GM18502 (cell line): Measurements from ENCODE around the gene ZNF580.

Experiments
- ATAC-seq: cut with Tn5 transposase; IDR thresholded peaks from one replicate; pipeline ENCODE4 v1.9.1; 2021; ENCODE audit warnings: mild to moderate bottlenecking; ENCODE audit not compliant: unreplicated experiment, poor library complexity

Gene ZNF580

GRCh38 chr19:55656988-55657747 lies 16.4 kb downstream of the ZNF580 start:
- ATAC-seq: no peak

GRCh38 chr19:55658846-55659459 lies 18.2 kb downstream of the ZNF580 start:
- no peak for ATAC-seq

- ATAC-seq: no peak
Observed at GRCh38 chr19:55659822-55660221, 19.0 kb downstream of the ZNF580 start.

- ATAC-seq: no peak
Observed at GRCh38 chr19:55660404-55660803, 19.6 kb downstream of the ZNF580 start.

GRCh38 chr19:55660991-55661390 lies 20.2 kb downstream of the ZNF580 start:
- ATAC-seq: no peak

DNA sequence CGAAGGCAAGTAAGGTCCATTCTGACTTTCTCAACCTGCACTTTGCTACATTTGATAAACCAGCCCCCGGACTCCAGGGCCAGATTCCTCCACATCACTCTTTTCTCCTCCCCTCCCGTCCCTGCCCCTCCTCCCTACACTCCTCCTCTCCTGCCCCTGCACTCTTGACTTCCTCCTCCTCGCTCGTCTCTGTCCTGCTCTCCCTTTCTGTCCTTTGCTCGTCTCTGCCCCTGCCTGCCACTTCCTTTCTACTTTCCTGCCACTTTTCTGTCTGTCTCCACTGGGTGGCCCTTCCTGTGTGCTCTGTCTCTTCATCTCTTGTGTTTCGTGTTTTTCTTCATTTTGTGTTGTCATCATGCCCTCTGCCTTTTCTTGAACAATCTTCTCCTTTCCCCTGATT lies 21.0 kb downstream of the ZNF580 start:
- ATAC-seq: no peak

GRCh38 chr19:55663846-55664536 lies 23.2 kb downstream of the ZNF580 start:
- no peak for ATAC-seq

- ATAC-seq: no peak
Observed at GRCh38 chr19:55666343-55667005, 25.7 kb downstream of the ZNF580 start.

GRCh38 chr19:55667006-55667381 lies 26.2 kb downstream of the ZNF580 start:
- ATAC-seq: no peak

DNA sequence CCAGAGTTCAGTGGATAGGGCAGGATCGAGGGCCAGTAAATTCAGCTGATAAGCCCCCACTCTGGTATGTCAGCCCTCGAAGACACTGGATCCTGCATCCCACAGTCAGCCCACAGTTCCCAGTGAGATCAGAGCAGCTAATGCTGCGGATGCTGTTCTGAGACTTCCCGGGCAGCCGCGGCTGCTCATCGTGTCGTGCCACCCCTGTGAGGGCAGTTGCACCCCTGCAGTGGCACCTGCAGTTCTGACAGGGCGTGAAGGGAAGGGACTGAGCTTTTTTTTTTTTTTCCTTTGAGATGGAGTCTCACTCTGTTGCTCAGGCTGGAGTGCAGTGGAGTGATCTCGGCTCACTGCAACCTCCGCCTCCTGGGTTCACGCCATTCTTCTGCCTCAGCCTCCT lies 26.7 kb downstream of the ZNF580 start:
- no peak for ATAC-seq

DNA sequence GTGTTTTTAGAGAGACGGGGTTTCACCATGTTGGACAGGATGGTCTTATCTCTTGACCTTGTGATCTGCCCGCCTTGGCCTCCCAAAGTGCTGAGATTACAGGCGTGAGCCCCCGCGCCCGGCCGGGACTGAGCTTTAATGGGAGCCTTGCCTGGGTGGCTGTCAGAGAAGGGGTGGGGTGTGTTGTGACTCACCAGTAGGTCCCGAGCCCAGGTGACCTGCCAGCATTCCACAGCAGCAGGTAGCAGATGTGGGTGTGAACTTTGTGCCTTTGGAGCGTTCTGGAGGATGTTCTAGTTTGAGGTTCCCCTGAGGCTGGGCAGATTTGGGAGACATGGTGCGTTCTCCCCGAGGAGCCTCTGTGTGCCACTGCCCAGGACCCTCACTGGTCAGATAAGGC lies 27.2 kb downstream of the ZNF580 start:
- no peak for ATAC-seq

GRCh38 chr19:55668603-55669348 lies 28.0 kb downstream of the ZNF580 start:
- ATAC-seq: no peak

- no peak for ATAC-seq
Observed at GRCh38 chr19:55669418-55670279, 28.8 kb downstream of the ZNF580 start.

DNA sequence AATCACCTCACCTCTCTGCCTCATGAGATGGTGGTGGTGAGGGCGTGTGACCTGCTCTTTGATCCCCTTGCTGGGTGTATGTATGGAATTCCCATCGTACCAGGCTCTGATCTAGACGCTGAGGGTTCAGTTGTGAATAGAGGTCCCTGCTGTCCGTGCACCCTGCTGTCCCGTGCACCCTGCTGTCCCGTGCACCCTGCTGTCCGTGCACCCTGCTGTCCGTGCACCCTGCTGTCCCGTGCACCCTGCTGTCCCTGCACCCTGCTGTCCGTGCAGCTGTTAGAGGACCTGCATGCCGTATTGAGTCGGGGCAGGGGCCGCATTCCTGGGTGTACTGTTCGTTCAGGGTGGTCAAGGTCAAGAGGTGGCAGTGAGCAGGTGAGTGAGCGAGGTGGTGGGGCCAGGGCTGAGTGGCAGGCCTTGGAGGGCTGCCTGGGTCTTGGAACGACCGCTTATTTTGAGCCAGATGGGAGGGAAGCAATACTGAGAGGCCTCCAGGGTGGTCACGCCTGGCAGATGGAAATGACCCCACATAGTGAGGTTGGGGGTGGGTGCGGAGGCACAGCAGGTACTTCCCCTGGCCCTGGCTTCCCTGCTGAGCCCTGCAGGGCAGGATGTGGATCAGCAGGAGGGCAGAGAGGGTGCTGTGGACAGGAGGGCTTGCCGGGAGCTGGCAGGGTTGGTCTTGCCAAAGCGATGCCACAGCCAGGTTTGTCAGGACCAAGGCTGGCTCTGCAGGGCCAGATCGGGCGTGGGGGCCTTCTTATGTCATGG lies 29.7 kb downstream of the ZNF580 start:
- ATAC-seq: no peak

DNA sequence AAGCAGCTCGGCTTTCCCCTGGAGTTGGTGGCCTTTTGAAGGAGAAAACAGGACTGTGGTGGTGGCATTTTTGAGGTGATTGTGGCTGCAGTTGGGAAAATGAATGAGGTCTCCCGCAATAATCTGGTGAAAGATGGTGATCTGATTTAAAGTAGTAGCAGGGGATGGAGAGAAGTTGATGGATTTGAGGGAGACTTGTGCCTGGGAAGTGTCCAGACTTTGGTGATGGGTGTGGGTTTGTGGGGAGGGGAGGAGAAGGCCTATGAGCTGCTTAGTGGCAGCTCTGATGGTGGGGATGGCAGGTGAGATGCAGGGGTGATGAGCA lies 30.2 kb downstream of the ZNF580 start:
- ATAC-seq: no peak

- no peak for ATAC-seq
Observed at GRCh38 chr19:55672418-55672817, 31.6 kb downstream of the ZNF580 start.

GRCh38 chr19:55673465-55673864 lies 32.7 kb downstream of the ZNF580 start:
- ATAC-seq: no peak

- ATAC-seq: no peak
Observed at GRCh38 chr19:55673889-55674288, 33.1 kb downstream of the ZNF580 start.

DNA sequence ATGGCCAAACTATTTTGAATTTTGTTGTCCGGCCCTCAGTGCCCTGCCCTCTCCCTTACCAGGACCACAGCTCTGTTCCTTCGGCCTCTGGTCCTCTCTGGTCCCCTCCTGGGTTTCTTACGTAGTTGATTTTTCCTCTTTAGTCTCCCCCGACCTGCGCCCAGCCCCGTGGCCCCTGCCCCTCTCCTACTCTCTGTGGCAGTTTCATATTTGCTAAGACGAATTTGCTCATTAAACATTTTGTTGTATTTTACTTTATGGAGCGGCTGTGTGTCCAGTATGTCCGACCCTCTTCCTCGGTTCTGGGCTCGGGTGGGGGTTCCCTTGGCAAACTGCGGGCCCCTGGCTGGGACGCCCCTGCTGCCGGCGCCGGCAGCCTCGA lies 33.6 kb downstream of the ZNF580 start:
- ATAC-seq: no peak
